WERI-Rb-1 (cell line): ENCODE measurements around the gene KCNQ1OT1.

Source experiments
- DNase-seq: peaks from one replicate; pipeline ENCODE4 v3.0.0-alpha.2; 2020
- H3K27ac ChIP-seq: fragments of 250-450 bp; sonication (Bioruptor Pico); 2 replicates; pipeline ENCODE4 v1.5.1; 2020; ENCODE audit warnings: mild to moderate bottlenecking, moderate library complexity
- H3K27me3 ChIP-seq: fragments of 250-450 bp; sonication (Bioruptor Pico); 2 replicates; pipeline ENCODE4 v1.5.1; 2021; ENCODE audit warnings: mild to moderate bottlenecking, low read depth, moderate library complexity; ENCODE audit not compliant: insufficient read depth, severe bottlenecking
- H3K36me3 ChIP-seq: fragments of 250-450 bp; sonication (Bioruptor Pico); 2 replicates; pipeline ENCODE4 v1.5.1; 2020; ENCODE audit warnings: mild to moderate bottlenecking, moderate library complexity
- H3K4me3 ChIP-seq: 2 replicates; pipeline ENCODE4 v1.5.1; 2011; ENCODE audit warnings: low read depth, mild to moderate bottlenecking, control low read depth, low read length
- H3K9me3 ChIP-seq: fragments of 250-450 bp; sonication (Bioruptor Pico); 2 replicates; pipeline ENCODE4 v1.5.1; 2021; ENCODE audit warnings: mild to moderate bottlenecking, moderate library complexity; ENCODE audit not compliant: severe bottlenecking
- CTCF ChIP-seq: IDR thresholded peaks from 2 replicates; pipeline ENCODE4 v1.5.1; 2011; ENCODE audit warnings: low read depth, mild to moderate bottlenecking, control low read depth, inconsistent platforms, low read length

Gene KCNQ1OT1

GRCh38 chr11:2574043-2574552 lies 125.7 kb downstream of the KCNQ1OT1 start:
- no peak for DNase-seq
- Histone ChIP-seq H3K36me3 (no peaks in the 10 kb centered on the region), H3K4me3 (no peak overlapping the region), H3K9me3 (no peaks in the 10 kb centered on the region), H3K27me3 (no peaks in the 10 kb centered on the region), H3K27ac (no peak overlapping the region)
- TF ChIP-seq CTCF: no peak

GRCh38 chr11:2573240-2574042 lies 126.4 kb downstream of the KCNQ1OT1 start:
- Histone ChIP-seq H3K36me3 (no peaks in the 10 kb centered on the region), H3K27me3 (no peaks in the 10 kb centered on the region), H3K9me3 (no peaks in the 10 kb centered on the region), H3K4me3 (no peak overlapping the region), H3K27ac (no peak overlapping the region)
- TF ChIP-seq CTCF: no peak
- DNase-seq: no peak

- Histone ChIP-seq H3K27ac (no peak overlapping the region), H3K36me3 (no peaks in the 10 kb centered on the region), H3K27me3 (no peaks in the 10 kb centered on the region), H3K9me3 (no peaks in the 10 kb centered on the region), H3K4me3 (no peak overlapping the region)
- DNase-seq: no peak
- TF ChIP-seq CTCF: no peak
These were observed 127.1 kb downstream of the KCNQ1OT1 start for GRCh38 chr11:2572491-2573239.

GRCh38 chr11:2571598-2572281 lies 128.1 kb downstream of the KCNQ1OT1 start:
- H3K27ac ChIP-seq: no peak overlapping the region
- H3K9me3 ChIP-seq: no peaks in the 10 kb centered on the region
- H3K27me3 ChIP-seq: no peaks in the 10 kb centered on the region
- DNase-seq: no peak
- no peaks in the 10 kb centered on the region for H3K36me3 ChIP-seq
- H3K4me3 ChIP-seq: no peak overlapping the region
- no peak for TF ChIP-seq CTCF

GRCh38 chr11:2570841-2571597 lies 128.8 kb downstream of the KCNQ1OT1 start:
- no peak for DNase-seq
- no peaks in the 10 kb centered on the region for H3K36me3 ChIP-seq
- H3K27me3 ChIP-seq: no peaks in the 10 kb centered on the region
- H3K27ac ChIP-seq: no peak overlapping the region
- H3K9me3 ChIP-seq: no peaks in the 10 kb centered on the region
- TF ChIP-seq CTCF: no peak
- H3K4me3 ChIP-seq: no peak overlapping the region
